Measurements from ENCODE around the gene MYH10.

The MYH10 gene

GRCh38 chr17:8602679-8603078 lies 27.8 kb downstream of the MYH10 start:
- FAIRE-seq = no peak

GRCh38 chr17:8599351-8600011 lies 31.0 kb downstream of the MYH10 start:
- no peak for FAIRE-seq

GRCh38 chr17:8598913-8599312 lies 31.6 kb downstream of the MYH10 start:
- no peak for FAIRE-seq

- FAIRE-seq = no peak
Measured at GRCh38 chr17:8593830-8594229, 36.7 kb downstream of the MYH10 start.

GRCh38 chr17:8593276-8593675 lies 37.2 kb downstream of the MYH10 start:
- FAIRE-seq = peak; percentile 44

GRCh38 chr17:8588877-8589554 lies 41.5 kb downstream of the MYH10 start:
- FAIRE-seq = no peak

GRCh38 chr17:8586766-8587165 lies 43.8 kb downstream of the MYH10 start:
- no peak for FAIRE-seq

- FAIRE-seq = no peak
Measured at GRCh38 chr17:8585911-8586310, 44.6 kb downstream of the MYH10 start.

- FAIRE-seq = no peak
Measured at GRCh38 chr17:8583954-8584353, 46.6 kb downstream of the MYH10 start.

- no peak for FAIRE-seq
Measured at GRCh38 chr17:8580952-8581658, 49.4 kb downstream of the MYH10 start.

GRCh38 chr17:8577868-8578267 lies 52.7 kb downstream of the MYH10 start:
- FAIRE-seq = no peak

- no peak for FAIRE-seq
Measured at GRCh38 chr17:8576559-8577294, 53.8 kb downstream of the MYH10 start.

- no peak for FAIRE-seq
Measured at GRCh38 chr17:8574687-8575086, 55.8 kb downstream of the MYH10 start.

- peak; percentile 79 for FAIRE-seq
Measured at GRCh38 chr17:8572764-8573163, 57.8 kb downstream of the MYH10 start.

GRCh38 chr17:8563981-8564602 lies 66.4 kb downstream of the MYH10 start:
- no peak for FAIRE-seq

- FAIRE-seq = no peak
Measured at GRCh38 chr17:8563024-8563776, 67.3 kb downstream of the MYH10 start.

- FAIRE-seq = no peak
Measured at GRCh38 chr17:8558144-8558543, 72.4 kb downstream of the MYH10 start.

- FAIRE-seq = no peak
Measured at GRCh38 chr17:8557176-8557806, 73.2 kb downstream of the MYH10 start.

- FAIRE-seq = no peak
Measured at GRCh38 chr17:8556074-8556473, 74.5 kb downstream of the MYH10 start.

- FAIRE-seq = no peak
Measured at GRCh38 chr17:8555062-8555461, 75.5 kb downstream of the MYH10 start.

GRCh38 chr17:8552577-8553320 lies 77.8 kb downstream of the MYH10 start:
- FAIRE-seq = no peak

All from A204.1 (cell line).